Germinal center (tissue), 1 donor: ENCODE results near the gene TBCEL.
"Not testable (repeated sequence)": the region's sequence is repeated elsewhere in the genome, so short reads cannot be mapped to it uniquely, and the experiment has no call there.

ENCODE experiments used
- DNase-seq: peaks from one replicate; pipeline ENCODE4 v3.0.0; 2012; ENCODE audit warnings: mixed read lengths, low spot score

The TBCEL gene

GRCh38 chr11:121108413-121108812, 84.5 kb downstream of the TBCEL start:
- DNase-seq = no peak

- DNase-seq = no peak
Measured at GRCh38 chr11:121109471-121109870, 85.6 kb downstream of the TBCEL start.

- no peak for DNase-seq
Measured at GRCh38 chr11:121109916-121110586, 86.1 kb downstream of the TBCEL start.

GRCh38 chr11:121110871-121111724, 87.2 kb downstream of the TBCEL start:
- no peak for DNase-seq

GRCh38 chr11:121112498-121113455, 88.9 kb downstream of the TBCEL start:
- DNase-seq = peak; percentile 55

GRCh38 chr11:121113611-121114010, 89.7 kb downstream of the TBCEL start:
- DNase-seq = no peak

- not testable (repeated sequence) for DNase-seq
Measured at GRCh38 chr11:121115024-121115423, 91.1 kb downstream of the TBCEL start.

GRCh38 chr11:121117788-121118187, 93.9 kb downstream of the TBCEL start:
- DNase-seq = no peak

- DNase-seq = no peak
Measured at GRCh38 chr11:121119440-121119839, 95.5 kb downstream of the TBCEL start.

GRCh38 chr11:121122328-121122727, 98.4 kb downstream of the TBCEL start:
- DNase-seq = no peak

GRCh38 chr11:121123496-121124069, 99.7 kb downstream of the TBCEL start:
- no peak for DNase-seq

- no peak for DNase-seq
Measured at GRCh38 chr11:121127809-121128208, 103.9 kb downstream of the TBCEL start.

- no peak for DNase-seq
Measured at GRCh38 chr11:121129362-121130340, 105.7 kb downstream of the TBCEL start.

GRCh38 chr11:121131656-121132055, 107.8 kb downstream of the TBCEL start:
- DNase-seq = no peak

- DNase-seq = no peak
Measured at GRCh38 chr11:121132211-121132976, 108.5 kb downstream of the TBCEL start.

- DNase-seq = no peak
Measured at GRCh38 chr11:121134741-121135312, 110.9 kb downstream of the TBCEL start.

- DNase-seq = no peak
Measured at GRCh38 chr11:121137005-121137404, 113.1 kb downstream of the TBCEL start.

GRCh38 chr11:121138259-121138658, 114.4 kb downstream of the TBCEL start:
- DNase-seq = no peak

- no peak for DNase-seq
Measured at GRCh38 chr11:121140369-121140768, 116.5 kb downstream of the TBCEL start.
